Stomach (tissue), 4 donors: Measurements from ENCODE around the gene ALPG.

ENCODE experiments used
- POLR2A ChIP-seq, 4 donors: fragments of 450-650 bp; IDR thresholded peaks; one replicate each; pipeline ENCODE4 v1.6.1; 2016; ENCODE audit warnings: antibody characterized with exemption in 4 of 4, control low read depth in 2 of 4, mild to moderate bottlenecking in 1 of 4, moderate library complexity in 1 of 4
- POLR2AphosphoS5 ChIP-seq, 3 donors: sonication (generic); formaldehyde crosslinking; IDR thresholded peaks; one replicate each; pipeline ENCODE4 v1.6.1; 2016; ENCODE audit warnings: antibody characterized with exemption in 3 of 3
- TF ChIP-seq, protein P1 (sequence below), 7 experiments: fragments of 450-650 bp in 4 of 7; fragments of 200-600 bp in 3 of 7; sonication (generic) in 3 of 7; IDR thresholded peaks; one replicate each; pipeline ENCODE4 v1.5.1; 2016 to 2019; ENCODE audit warnings: antibody characterized with exemption in 7 of 7, control low read depth in 2 of 7, mild to moderate bottlenecking in 1 of 7

DNA sequence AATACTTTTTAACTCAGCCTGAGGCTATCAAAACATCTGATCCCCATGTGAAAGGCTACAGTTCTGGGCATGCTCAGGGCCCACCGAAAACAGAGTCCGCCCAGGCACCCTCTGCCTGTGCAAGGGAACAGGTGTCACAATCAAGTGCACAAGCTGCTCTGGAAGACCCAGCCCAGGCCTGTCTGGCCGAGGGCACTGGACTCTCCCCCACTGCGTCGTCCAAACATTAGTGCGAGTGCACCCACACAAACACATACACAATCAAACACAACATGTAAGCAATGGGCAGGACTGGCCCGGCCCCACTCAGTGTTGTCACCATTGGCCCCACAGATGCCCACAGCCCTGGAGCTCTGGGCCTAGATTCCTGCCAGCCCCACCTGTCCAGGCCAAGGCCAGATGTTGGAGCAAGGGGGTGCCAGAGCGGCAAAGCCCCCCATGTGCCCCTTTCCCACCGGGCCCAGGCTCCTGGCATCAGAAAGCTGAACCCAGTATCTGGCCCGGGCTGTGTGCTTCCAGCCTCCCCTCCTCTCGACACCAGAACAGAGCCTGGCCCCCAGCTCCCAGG is 617 bp upstream of the ALPG start:
- TF ChIP-seq, protein P1, sequence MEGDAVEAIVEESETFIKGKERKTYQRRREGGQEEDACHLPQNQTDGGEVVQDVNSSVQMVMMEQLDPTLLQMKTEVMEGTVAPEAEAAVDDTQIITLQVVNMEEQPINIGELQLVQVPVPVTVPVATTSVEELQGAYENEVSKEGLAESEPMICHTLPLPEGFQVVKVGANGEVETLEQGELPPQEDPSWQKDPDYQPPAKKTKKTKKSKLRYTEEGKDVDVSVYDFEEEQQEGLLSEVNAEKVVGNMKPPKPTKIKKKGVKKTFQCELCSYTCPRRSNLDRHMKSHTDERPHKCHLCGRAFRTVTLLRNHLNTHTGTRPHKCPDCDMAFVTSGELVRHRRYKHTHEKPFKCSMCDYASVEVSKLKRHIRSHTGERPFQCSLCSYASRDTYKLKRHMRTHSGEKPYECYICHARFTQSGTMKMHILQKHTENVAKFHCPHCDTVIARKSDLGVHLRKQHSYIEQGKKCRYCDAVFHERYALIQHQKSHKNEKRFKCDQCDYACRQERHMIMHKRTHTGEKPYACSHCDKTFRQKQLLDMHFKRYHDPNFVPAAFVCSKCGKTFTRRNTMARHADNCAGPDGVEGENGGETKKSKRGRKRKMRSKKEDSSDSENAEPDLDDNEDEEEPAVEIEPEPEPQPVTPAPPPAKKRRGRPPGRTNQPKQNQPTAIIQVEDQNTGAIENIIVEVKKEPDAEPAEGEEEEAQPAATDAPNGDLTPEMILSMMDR (IDR thresholded peaks at IDR 0.05), result no peak
- no peak for TF ChIP-seq POLR2A (IDR thresholded peaks at IDR 0.05)
- TF ChIP-seq POLR2AphosphoS5 (IDR thresholded peaks at IDR 0.05), result no peak
